ENCODE results near the gene IQCH.
A peak's percentile ranks its signal among the peaks of the same experiment; 100 is the strongest.

The IQCH gene

GRCh38 chr15:67394873-67395639, 140.5 kb downstream of the IQCH start:
- no peak for DNase-seq (ENCODE audit: low read depth, low spot score)

DNA sequence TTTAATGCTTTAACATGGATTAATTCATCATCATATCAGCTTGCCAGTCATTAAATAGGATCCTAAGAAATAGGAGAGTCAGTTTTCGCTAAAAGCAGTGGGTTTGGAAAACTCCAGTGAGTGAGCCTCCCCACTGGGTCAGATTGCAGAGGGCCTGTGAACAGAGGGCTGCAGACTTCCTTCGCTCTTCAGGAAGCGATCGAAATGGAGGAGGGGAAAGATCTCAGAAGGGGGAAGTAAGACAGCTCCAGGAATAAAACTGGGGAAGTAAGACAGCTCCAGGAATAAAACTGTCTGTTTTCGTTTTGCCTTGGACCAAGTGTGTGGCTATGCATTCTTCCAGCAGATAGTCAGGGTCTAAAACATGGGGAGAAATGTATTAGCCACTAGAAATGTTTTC, 141.5 kb downstream of the IQCH start:
- DNase-seq (ENCODE audit: low read depth, low spot score): no peak

GRCh38 chr15:67397139-67397538, 142.6 kb downstream of the IQCH start:
- no peak for DNase-seq (ENCODE audit: low read depth, low spot score)

DNA sequence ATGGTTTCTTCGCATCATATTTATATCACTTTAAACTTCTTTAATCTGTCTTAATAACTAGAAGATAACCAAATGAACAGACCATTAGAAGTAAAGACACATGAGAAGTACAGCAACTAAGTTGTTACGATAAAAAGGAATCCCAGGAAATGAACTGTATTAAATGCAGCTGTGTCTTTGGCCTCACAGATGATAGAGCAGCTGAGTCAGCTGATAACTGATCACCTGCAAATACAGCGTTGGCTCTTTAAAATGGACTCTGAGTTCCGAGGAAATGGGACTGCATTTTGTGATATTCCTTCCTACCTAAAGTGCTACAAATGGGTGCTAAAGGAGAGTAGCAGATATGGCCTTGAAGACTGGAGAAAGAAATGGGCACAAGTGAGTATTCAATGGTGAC, 145.3 kb downstream of the IQCH start:
- DNase-seq (ENCODE audit: low read depth, low spot score): no peak

- DNase-seq (ENCODE audit: low read depth, low spot score): no peak
Measured at GRCh38 chr15:67400890-67401289, 146.3 kb downstream of the IQCH start.

DNA sequence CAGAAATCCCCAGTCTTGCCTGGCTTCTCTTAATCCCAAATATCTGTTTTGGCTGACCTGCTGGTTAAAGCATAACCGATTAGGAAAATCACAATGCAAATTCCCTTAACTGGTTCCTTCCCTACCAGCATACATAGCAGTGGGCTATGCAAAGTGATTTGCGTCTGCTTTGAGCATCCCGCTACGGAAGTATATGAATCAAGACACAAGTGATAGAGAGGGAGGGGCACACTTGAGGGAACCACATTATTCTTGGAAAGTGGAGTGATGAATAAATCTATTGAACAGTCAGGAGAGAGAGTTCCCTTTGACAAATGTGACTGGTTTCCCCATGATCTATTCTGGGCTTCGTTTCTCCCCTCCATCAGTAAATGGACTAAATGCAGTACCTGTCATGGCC, 146.8 kb downstream of the IQCH start:
- DNase-seq (ENCODE audit: low read depth, low spot score): no peak

DNA sequence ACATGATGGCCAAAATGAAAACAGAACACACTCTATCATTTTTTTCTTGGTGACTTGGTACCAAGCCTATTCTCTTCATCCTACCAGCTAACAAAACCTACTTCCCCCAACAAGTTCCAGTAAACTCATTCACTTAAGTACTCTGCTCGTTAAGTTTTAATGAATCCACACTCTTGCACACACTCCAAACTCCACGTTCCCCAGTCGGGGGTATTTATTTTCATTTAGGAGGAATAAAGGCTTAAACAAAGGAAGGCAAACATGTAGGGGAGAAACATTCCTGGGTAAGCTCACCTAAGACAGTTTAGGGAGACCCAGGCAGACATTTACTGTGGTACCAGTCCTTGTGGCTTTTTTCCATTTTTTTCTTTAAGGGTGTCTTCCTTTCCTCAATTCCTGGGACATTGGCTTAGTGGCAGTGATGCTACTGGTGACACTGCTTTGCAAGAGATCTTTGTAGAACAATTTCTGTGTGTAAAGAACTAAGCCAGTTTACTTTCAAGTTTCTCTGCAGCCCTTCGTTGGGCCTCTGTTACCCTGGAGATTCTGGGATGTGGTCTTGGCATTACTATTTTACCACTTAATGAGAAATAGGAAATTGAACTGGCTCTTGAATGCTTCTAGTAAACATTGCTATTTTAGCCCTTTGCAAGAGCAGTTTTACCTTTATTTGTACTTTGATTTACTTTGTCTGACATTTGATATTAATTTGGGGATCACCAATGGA, 149.0 kb downstream of the IQCH start:
- DNase-seq (ENCODE audit: low read depth, low spot score): no peak

DNA sequence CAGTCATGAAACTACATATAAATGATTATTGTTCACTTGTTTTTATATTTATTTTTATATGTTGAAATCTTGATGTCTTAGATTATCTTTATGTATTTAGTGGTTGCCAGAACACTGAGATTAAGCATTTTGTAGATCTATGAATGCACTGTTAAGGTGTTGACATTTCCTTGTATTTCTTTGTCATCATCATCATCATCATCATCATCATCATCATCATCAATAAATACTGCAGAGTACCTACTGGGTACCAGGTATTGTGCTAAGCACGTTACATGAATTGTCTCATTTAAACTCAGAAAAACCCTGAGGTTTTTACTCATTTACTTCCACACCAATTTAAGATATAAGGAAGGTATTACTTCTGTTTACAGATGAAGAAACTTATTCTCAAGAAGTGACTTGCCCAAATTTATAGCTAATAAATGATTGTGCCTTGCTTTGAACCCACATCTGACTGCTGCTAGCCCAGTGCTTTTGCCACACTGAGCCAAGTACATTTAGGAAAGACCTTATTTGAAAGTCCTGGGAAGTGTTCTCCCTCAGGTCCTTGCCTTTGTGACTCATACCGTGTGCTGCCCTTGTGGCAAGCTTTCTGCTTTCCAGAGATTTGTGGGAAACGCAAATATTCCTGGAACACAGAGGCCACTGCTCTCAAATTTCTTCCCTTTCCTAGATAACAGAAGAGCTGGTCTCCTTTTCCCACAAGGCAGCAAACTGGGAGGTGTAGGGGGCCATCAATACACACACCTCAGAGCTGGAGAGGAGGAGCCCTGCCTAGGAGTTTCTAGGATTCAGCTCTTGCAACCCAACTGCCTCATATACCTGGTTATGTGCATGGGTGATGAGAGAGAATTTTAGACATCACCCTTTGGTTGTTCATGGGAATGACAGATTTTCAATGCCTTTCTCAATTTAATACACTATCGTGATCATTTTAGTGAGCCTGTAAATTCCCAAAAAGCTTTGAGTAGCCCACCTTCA, 150.9 kb downstream of the IQCH start:
- peak; percentile 90 for DNase-seq (ENCODE audit: low read depth, low spot score)

DNA sequence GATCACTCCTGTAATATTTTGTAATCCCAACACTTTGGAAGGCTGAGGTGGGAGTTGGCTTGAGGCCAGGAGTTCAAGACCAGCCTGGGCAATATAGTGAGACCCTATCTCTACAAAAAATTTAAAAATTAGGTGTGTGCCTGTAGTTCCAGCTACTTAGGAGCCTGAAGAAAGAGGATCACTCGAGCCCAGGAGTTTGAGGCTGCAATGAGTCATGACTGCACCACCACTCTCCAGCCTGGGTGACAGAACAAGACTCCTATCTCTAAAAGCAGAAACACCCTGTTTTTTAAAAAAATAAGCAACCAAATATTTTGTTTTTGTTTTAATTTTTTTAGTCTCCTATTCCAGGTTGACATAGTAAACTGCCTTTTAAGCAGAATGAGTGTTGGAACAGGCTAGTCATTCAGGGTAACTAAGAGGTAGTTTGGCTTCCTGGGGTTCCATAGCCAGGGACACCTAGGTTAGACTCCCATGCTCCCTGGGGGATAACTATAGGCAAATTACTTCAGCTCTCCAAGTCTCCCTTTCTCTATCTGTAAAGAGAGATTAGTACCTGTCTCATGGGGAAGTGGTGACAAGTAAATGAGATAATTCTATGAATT, 151.8 kb downstream of the IQCH start:
- peak; percentile 12 for DNase-seq (ENCODE audit: low read depth, low spot score)

DNA sequence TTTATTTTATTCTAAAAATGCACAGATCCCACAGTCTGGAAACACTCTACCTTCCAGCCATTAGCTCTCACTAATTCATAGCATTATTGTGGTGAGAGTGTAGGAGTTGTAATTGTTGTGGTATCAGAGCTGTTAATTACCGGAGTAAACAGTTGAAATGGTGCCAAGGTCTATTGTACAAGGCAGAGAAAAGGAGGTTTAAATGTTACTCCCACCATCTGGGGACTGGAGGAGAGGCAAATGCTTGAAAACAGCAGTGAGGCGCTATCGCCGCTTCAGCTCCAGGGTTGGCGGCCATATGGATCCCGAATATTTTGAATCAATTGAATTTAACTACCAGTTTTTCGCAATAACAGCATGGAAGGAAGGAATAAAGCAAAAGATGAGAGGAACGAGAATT, 153.2 kb downstream of the IQCH start:
- no peak for DNase-seq (ENCODE audit: low read depth, low spot score)

GRCh38 chr15:67409175-67409574, 154.6 kb downstream of the IQCH start:
- DNase-seq (ENCODE audit: low read depth, low spot score): no peak

- DNase-seq (ENCODE audit: low read depth, low spot score): no peak
Measured at GRCh38 chr15:67411486-67411885, 156.9 kb downstream of the IQCH start.

GRCh38 chr15:67413770-67414390, 159.3 kb downstream of the IQCH start:
- DNase-seq (ENCODE audit: low read depth, low spot score): peak; percentile 70

- no peak for DNase-seq (ENCODE audit: low read depth, low spot score)
Measured at GRCh38 chr15:67415181-67415580, 160.6 kb downstream of the IQCH start.

DNA sequence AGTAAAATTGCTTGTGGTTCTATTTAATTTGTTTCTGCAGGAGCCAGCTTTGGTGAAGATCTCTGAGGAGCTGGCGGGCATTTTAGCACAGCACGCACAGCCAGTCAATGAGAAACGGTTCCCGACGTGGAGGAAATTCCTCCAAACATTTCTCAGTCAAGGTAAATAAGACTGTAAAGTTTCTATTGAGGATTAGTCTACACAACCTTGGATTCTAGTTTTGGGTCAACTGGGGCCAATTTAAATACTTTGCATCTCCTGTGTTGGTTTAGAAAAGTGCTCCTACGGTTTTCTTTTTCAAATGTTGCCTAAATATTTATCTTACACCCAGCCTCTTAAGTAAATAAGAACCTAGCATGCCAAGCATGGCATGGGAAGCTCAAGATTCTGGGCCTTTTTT, 162.3 kb downstream of the IQCH start:
- DNase-seq (ENCODE audit: low read depth, low spot score): no peak

DNA sequence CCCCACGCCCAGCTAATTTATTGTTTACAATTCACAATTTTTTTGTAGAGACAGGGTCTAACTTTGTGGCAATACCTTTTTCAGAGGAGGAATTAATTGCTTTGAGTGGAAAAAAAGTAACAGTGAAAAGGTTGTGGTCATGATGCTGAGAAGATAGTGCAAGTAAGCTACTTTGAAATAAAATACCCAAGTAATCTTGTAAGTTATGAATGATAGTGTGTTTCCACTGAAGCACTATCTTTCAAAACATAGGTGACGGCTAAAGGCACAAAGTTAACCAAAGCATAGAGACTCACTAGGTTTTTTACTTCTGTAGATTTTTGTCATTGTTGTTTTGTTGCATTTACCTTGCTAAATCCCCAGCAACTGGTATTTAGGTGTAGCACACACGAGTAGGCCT, 165.1 kb downstream of the IQCH start:
- no peak for DNase-seq (ENCODE audit: low read depth, low spot score)

GRCh38 chr15:67420137-67420536, 165.6 kb downstream of the IQCH start:
- no peak for DNase-seq (ENCODE audit: low read depth, low spot score)

DNA sequence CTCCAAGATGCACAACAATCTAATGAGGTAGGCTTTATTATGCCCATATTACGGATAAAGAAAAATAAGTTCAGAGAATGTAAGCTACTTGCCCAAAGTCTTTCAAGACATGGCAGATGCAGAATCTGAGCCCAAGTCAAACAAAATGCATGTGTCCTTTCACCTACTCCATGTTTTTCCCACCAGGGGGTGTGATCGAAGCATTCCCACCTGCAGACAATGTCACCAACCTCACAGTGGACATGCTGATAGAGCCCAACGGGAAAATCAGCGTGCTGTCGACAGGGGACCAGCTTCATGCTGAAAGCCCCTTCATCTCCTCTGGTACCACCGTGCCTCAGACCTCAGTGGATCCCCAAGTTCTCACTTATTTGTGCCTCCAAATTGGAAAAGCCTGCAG, 166.5 kb downstream of the IQCH start:
- DNase-seq (ENCODE audit: low read depth, low spot score): no peak

DNA sequence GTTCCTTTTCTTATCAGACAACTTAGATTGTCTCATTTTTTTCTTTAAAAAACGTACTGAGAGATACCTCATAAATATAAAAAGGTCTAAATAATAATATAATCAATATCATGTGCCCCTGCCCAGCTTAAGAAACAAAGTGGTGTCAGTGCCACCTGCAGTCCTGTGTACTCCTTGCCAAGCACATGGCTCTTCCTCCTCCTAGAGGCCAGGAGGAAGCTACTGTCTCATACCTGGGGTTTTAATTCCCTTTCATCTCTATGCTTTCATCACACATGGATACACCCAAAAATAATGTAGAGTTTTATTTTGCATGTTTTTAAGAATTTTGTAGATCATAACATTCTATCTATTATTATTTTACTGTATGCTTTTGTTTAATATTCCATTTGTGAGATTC, 167.7 kb downstream of the IQCH start:
- no peak for DNase-seq (ENCODE audit: low read depth, low spot score)

- peak; percentile 75 for DNase-seq (ENCODE audit: low read depth, low spot score)
Measured at GRCh38 chr15:67433495-67434099, 179.0 kb downstream of the IQCH start.

Measured in astrocyte of the hippocampus (primary cell).